HG02571 (cell line): ENCODE results near the gene IFNA8.
"Not testable (repeated sequence)": the region's sequence is repeated elsewhere in the genome, so short reads cannot be mapped to it uniquely, and the experiment has no call there.

Experiments used
- ATAC-seq: cut with Tn5 transposase; IDR thresholded peaks from one replicate; pipeline ENCODE4 v1.9.1; 2021; ENCODE audit warnings: mild to moderate bottlenecking, moderate library complexity; ENCODE audit not compliant: unreplicated experiment

The IFNA8 gene

DNA sequence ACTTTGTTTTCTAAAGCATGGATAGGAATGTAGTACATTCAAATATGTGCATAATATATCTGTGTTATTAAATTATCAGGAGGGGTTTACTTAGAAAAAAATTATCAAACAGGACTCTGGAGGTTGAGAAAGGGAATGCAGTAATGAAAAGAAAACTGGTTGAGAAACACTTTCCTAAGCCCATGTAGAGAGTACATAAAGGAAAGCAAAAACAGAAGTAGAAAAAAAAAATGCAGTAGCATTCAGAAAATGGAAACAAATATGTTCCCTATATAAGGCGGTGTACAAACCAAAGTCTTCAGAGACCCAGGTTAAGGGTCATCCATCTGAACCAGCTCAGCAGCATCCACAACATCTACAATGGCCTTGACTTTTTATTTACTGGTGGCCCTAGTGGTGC, at the start of gene IFNA8:
TSS of gene IFNA8 (plus strand) at position 301 of the 400 bp plus-strand sequence. CDS start at position 361, 60 bp downstream.
- ATAC-seq: no peak

DNA sequence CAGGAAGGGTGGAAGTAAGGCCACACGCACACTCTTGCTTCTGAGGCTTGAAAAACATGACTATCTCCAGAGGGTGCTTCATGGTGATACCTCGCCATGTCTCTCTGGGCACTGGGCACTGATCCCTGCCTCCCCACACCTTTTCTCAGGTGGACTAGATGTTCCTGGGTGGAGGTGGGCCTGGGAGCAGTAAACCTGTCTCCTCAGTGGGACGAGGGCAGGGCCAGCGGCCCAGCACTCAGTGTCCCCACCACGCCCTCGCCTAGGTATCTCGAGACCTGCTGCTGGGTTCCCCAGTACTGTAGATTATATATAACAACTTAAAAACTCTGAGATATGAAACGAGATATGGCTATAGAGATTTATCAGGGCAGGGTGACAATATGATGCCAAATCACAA, 46.6 kb upstream of the IFNA8 start:
- ATAC-seq: no peak

DNA sequence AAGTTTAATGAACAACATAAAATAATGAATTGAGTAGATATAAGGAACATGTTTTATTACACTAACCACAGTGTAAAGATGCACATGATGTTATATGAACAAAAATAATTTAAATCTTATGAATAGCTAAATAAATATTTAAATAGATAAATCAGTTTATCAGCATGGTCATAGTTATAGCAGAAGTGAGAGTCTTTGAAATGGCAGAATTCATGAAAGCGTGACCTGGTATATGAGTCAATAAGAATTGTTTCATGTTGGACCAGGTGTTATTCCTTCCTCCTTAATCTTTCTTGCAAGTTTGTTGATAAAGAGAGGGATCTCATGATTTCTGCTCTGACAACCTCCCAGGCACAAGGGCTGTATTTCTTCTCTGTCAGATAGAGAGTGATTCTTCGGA, 41.7 kb upstream of the IFNA8 start:
- ATAC-seq: not testable (repeated sequence)

DNA sequence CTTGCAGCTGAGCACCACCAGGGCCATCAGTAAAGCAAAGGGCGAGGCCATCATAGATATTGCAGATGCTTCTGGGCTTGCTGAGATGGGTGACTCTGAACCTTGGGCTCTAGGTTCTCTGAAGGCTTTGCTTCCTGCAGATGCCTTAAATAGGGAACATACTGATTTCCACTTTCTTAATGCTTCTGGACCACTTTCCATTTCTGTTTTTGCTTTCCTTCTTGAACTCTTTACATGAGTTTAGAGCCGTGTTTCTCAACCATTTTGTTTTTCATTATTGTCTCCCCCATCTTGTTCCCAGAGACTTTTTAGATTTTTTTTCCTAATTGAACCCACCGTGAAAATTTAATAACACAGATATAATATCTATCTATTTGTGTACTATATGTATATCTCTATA, 41.0 kb upstream of the IFNA8 start, which contains the start of gene IFNA13:
TSS of gene IFNA13 (minus strand) at position 101 of the 400 bp plus-strand sequence. CDS start at position 54, 47 bp downstream.
- no peak for ATAC-seq

DNA sequence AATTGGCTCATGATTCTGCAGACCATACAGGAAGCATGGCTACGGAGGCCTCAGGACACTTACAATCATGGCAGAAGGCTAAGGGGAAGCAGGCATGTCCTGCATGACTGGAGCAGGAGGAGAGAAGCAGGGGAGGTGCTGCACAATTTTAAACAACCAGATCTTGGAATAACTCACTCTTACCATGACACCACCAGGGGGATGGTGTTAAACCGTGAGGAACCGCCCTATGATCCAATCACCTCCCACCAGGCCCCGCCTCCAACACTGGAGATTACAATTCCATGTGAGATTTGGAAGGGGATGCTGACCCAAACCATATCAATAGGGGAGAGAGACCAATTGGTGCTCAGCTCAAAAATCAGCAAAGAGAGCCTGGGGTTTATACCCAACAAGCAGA, 37.5 kb upstream of the IFNA8 start:
- ATAC-seq: not testable (repeated sequence)

DNA sequence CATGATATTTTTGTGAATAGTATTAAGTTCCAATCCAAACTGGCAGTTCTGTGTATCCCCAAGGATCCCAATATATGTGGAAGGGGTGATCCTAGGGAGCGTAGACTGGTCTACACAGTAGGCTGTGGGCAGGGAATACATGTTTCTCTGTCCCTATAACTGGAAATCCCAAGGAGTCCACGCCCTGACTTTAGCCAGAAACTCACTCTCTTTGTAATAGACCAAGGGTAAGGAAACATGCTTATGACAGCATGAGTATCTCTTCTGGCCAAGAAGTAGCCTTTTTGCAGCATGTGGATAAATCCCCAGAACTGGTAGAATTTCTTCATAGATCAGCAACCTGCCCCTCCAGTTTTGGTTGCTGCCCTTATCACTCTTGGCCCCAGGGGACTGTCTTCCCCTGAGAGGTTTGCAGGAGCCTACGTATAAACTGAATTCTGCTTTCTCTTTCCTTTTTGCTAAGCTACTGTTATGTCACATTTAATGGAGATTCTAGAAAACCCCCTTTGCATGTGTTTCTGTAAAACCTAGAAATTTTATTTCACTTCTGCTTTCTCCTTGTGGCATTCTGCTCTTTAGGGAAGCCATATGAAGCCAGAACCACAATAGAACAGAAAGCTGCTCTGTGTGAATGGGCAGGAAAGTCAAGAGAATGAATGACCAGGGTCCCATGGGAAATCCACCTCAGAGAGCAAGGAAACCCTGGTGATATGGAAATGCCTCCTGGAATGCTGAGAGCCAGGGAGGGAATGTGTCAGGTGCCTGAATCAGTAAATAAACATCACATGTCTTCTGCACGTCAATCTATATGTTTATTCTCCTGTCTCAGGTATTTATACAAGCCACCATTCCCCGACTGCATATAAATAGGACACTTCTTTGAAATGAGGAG, 27.2 kb upstream of the IFNA8 start:
- peak; percentile 99 for ATAC-seq

DNA sequence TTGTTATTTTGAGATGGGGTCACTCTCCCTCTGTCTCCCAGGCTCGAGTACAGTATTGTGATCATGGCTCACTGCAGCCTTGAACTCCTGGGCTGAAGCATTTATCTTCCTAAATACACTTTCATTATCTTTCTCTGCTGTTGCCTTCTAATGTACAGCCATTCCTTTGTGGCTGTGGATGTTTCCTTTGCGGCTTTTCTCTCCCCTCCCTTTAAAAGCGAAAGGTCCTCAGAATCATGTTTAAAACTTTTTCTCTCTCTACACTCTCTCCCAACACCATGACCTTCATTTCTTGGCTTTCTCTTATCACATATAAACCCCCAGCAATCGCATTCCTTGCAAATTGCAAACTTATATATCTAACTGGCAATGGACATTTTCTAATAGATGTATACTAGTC, 25.3 kb upstream of the IFNA8 start:
- no peak for ATAC-seq

DNA sequence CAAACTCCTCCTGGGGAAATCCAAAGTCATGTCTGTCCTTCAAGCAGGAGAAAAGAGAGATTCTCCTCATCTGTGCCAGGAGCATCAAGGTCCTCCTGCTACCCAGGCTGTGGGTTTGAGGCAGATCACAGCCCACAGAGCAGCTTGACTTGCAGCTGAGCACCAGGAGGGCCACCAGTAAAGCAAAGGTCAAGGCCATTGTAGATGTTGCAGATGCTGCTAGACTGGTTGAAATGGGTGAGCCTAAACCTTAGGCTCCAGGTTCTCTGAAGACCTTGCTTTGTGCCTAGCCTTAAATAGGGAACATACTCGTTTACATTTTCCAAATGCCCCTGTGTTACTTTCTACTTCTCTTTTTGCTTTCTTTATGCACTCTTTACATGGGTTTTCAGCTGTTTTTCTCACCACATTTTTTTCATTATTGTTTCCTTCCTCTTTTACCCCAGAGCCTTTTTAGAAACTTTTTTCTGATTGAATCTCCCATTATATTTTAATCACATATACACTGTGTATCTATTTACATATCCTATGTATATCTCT, 23.7 kb upstream of the IFNA8 start, which contains the start of gene IFNA2:
TSS of gene IFNA2 (minus strand) at position 268 of the 540 bp plus-strand sequence. CDS start at position 199, 69 bp downstream.
- no peak for ATAC-seq

DNA sequence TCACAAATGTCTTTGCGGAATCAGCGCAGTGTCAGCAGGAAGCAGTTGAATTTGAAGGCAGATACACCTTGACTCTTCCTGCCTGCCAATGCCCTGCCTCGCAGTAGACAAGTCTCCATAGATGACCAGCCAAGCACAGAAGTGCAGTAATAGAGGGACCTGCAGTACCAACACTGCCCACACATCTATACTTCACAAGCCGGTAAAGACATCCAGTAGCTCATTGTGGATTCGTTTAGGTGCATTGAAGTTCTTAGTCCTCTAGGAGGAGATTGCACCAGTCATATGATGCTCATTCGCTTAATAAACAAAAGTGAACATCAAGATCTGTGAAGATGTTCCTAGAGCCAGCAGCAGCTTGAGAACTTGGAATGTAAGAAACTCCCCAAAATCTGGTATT, 16.6 kb upstream of the IFNA8 start:
- ATAC-seq: peak; percentile 65

DNA sequence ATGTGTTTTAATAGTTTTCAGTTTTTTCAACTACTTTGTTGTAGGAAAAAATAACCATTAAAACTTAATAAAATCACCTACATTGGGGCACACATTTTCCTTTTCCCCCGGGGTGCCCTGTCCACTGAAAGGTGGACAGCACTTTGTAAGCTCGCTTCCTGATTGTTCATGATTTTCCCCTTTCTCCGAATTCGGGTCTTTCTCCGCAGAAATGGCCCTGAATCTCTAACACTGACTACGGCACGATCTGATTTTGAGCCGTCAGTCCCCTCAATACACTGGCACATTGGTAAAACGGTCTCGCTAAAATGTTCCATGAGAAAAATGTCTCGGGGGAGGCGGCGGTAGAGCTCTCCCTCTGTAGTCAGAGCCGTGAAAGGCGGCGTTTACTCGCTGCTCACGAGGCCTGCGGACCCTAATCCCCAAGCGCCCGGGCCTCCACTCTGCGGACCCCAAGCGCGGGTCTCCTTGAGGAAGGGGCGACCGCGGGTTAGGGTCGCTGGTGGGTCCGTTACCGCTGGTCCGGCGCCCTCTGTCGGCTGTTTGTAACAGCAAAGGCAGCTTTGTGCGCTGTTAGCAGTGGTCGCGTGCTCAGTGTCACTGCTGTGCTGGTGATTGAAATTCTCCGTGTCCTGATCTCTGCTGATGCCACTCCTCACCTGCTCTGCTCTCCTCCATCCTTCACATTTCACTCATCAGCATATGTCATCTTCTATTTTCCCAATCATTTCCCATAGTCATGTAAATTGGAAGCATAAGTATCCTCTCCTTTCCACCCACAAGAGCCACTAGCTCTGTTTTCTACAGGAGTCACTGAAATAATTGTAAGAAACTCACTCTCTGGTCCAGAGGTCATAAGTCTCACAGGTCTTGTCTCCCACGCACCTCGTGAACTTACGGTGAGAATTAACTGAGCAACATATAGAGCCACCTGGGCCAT, 12.9 kb upstream of the IFNA8 start:
- no peak for ATAC-seq

DNA sequence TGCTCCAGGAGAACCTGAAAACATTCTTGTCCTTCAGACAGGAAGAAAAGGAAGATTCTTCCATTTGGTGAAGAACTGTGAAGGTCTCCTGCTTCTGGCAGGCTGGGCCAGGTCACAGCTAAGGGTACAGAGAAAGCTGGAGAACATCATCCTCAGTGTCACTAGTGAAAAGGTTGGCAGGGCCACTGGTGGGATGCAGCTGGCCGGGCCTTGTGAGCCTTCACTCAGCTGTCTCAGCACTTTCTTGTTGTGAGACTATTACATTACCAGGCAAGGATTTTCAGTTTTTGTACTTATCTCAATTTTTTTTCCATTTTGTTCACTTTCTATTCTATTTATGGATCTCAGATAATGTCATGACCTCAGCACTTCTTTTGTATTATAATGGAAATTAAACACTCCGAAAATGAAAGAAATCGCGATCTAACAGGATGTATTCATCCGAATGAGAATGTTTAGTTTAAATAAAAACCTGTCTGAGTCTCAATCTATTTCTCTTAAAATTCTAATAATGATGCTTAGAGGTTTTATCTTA, 9.9 kb upstream of the IFNA8 start:
- no peak for ATAC-seq

DNA sequence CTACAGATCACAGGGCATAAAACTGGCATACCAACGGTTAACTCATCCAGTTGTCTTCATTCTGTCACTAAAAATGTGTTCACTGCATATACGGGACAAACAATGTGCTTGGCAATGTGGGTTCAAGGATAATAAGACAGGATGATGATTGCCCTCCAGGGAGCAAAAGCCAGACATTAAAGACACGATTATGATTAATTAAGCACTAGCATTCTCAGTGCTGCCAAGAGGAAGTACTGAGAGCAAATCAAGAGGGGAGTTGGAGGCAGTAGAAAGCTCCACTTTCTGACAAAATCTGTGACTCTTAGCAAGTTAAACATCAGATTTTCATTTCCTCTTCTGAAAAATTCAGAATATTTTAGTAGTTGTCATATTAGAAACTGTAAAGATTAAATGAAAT, 9.0 kb upstream of the IFNA8 start:
- ATAC-seq: no peak

DNA sequence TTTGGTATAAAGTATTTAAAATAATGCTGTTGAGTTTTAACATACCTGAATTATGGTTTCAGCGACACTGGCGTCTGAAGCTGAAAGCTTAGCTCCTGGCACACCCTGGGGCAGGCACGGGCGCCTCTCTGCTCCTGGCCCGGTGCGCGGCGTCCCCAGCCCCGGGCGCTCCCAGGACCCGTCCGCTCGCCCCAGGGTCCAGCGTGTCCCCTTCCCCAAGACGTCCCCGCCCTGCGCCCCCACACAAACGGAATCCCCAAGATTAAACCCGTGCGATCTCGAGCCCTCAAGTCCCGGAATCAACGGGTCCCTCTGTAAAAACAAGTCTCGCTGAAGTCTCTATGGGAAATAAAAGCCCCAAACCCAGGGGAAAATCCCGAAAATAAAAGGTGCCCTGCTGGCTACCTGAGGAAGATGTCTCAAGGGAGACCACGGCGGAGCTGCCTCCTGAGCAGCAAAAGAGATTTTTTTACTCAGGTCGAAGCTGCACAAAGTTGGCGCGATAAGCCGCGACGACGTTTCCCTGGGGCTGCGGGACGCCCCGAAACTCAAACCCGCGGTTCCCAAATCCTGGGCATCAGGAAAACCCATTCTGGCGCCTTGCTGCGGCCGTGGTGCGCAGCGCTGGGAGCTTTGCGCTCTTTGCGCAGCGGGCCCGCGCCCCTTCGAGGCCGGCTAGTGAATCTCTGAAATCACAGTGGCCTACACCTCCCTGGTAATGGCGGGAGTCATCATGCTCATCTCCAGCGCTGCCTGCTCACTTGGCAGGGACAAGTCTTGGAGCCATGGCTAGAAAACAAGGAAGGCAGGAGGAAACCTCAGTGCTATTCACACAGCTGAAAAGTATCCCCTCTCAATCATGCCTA, 6.3 kb upstream of the IFNA8 start:
- ATAC-seq: no peak

DNA sequence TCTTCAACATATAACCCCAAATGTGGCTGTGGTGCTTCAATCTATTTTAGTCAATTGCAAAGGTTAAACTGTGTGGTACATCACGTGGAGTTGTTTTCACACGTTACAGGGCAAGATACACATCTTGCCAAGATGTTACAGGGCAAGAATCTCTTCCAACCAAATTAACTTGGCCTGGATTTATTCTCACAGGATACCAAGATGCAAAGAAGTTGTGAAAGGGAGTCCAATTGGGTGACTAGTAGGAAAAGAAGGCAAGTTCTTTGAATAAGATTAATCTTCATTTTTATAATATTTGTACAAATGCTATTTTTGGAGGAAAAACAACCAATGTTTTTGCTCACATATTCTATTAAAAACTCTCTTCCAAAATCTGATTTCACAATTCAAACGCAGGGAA, 4.8 kb upstream of the IFNA8 start:
- no peak for ATAC-seq

DNA sequence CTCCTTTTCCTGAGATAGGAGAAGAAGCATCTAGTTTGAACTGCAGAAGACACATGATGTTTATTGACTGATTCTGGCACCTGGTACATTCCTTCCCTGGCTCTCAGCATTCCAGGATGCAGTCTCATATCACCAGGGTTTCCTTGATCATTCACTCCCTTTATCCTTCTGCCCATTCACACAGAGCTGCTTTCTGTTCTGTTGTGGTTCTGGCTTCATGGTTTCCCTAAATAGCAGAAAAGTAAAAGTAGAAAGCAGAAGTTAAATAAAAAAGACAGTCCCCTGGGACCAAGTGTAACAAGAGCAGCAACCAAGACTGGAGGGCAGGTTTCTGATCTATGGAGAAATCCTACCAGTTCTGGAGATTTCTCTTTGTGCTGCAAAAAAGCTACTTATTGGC, 3.2 kb downstream of the IFNA8 start:
- ATAC-seq: no peak

DNA sequence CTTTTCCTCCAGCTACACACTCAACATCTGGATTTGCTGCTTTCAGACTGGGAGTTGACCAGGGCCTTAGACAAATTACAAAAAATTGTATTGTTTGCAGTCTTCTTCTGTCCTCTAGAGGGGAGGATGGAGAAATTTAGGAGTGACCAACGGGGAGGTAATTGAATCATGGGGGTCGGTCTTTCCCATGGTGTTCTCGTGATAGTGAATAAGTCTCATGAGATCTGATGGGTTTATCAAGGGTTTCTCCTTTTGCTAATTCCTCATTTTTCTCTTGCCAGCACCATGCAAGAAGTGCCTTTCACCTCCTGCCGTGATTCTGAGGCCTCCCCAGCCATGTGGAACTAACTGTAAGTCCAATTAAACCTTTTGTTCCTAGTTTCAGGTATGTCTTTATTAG, 4.2 kb downstream of the IFNA8 start:
- no peak for ATAC-seq

DNA sequence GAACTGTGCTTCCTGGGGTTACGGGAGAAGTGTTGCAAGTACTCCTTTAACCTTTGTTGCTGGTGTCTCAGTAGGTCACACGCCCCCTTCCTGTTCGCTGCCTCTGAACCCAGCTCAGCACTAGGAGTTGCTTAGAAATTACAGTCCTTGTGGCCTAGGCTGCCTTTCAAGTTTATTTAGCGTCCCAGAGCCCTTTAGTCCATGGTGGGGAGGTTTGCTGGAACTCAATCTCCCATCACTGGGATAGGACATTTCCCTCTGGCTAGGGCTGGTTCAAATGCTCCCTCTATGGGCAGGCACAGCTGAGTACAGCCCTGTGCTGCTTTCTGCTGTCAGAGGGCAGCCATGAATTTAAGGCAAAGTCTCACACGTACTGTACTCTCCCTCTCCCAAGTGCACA, 4.7 kb downstream of the IFNA8 start:
- ATAC-seq: no peak

DNA sequence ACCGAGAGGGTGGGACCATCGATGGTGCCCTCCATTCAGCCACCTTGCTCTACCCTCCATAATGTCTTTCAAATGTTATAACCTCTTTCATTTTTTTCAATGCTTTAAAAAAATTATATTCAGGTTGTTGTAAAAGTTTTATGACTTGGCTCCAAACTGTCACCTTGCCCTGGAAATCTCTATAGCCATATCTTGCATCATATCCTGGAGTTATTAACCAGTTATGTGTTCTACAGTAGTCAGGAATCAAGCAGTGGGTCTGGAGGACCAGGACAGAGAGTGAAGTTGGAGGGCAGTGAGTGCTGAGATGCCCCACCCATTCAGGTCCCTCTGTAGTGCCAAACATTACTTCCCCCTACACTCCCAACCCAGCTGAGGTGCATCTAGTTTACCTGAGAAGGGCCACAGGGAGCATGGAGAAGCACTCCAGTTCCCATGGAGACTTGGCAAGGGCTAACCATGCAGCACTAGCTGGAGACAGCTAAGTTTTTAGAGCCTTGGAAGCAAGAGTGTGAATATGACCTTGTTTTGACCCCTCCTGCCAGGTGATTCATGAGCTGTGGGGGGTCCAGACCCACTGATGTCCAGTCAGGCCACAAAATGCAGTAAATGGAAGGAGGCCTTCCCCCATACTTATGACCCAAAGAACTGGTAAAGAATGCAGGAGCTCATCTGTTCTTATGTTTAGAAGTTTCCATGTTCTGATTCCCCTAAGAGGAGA, 5.5 kb downstream of the IFNA8 start:
- ATAC-seq: no peak
